Activated naive CD4-positive, alpha-beta T cell treated with anti-CD3 and anti-CD28 coated beads for 36 hours (primary cell): Measurements from ENCODE around the gene ALDOA. TPM values are rescaled to one million over a fixed set of nuclear protein-coding genes. Genes with fewer than 3 reads are reported as not detected.

ENCODE experiments used
- CTCF ChIA-PET: fragments of 350-600 bp; sonication (Branson Sonifier 250); formaldehyde crosslinking; loops from one replicate; lab custom pipeline; 2021; ENCODE audit warnings: antibody characterized with exemption; lab: Charles Lee
- DNase-seq: peaks from one replicate; pipeline ENCODE4 v3.0.0-alpha.2; 2020
- H3K27ac Mint-ChIP-seq: one replicate; pipeline ENCODE4 v1.8.0; 2021; ENCODE audit warnings: mild to moderate bottlenecking, mixed read lengths
- H3K27me3 Mint-ChIP-seq: one replicate; pipeline ENCODE4 v1.8.0; 2021; ENCODE audit warnings: low read depth, mixed read lengths
- H3K36me3 Mint-ChIP-seq: one replicate; pipeline ENCODE4 v1.8.0; 2021; ENCODE audit warnings: low read depth, mixed read lengths
- H3K4me1 Mint-ChIP-seq: one replicate; pipeline ENCODE4 v1.8.0; 2021; ENCODE audit warnings: low read depth, mixed read lengths
- H3K4me3 Mint-ChIP-seq: one replicate; pipeline ENCODE4 v1.8.0; 2021; ENCODE audit warnings: mild to moderate bottlenecking, moderate library complexity, mixed read lengths
- H3K9me3 Mint-ChIP-seq: one replicate; pipeline ENCODE4 v1.8.0; 2021; ENCODE audit warnings: mixed read lengths
- intact Hi-C: fragments of 100-400 bp; cut with micrococcal nuclease; formaldehyde crosslinking; loops from one replicate; pipeline ENCODE4 v1.15.1; 2023
- total RNA-seq, 2 experiments: library from RNA; stranded (reverse); gene quantifications; one replicate each; pipeline ENCODE4 v1.2.3, GENCODE V29; 2021

ALDOA gene
- total RNA-seq, 2 experiments from 2014 or later = 1,750 to 1,795 TPM

DNA sequence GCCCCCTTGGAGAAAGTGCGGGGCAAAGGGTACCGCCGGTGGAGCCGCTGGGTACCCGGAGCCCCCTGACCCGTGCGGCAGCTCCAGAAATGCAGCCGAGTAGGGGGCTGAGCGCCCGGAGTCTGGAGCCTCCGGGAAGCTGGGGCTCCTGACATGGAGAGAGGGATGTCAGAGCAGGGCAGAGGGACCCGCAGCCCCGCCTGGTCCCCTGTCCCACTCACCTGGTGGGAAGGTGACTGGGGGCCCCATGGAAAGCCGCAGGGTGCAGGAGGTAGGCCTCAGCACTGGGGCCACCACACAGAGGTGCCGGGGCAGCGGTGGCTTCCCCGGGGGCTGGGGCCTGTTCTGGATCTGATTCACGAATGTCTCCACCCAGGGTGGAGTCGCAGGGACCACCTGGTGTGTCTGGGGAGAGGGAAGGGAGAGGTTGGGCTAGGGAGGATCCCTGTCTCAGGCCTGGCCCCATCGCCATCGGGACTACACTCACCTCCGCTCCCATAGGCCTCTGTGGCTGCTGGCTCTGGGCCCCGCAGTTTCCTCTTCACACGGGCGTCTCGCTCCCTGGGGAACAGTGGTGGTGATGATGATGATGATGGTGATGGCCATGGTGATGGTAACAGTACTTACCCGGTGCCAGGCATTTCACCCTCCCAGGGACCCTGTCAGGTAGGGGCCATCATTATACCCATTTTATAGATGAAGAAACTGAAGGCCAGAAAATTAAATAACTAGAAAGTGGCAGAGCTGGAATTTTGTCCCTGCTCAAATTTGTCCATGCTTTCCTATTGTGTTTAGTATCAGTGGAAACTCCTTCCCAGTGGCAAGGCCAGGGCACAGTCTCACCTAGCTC lies 21.0 kb downstream of the ALDOA start:
- H3K4me1 Mint-ChIP-seq = peaks cover 21% of the 10 kb centered on the region
- H3K4me3 Mint-ChIP-seq = no peak overlapping the region
- peaks cover 21% of the 10 kb centered on the region for H3K36me3 Mint-ChIP-seq
- H3K27me3 Mint-ChIP-seq = no peaks in the 10 kb centered on the region
- intact Hi-C loops = no loop called here
- H3K9me3 Mint-ChIP-seq = no peaks in the 10 kb centered on the region
- H3K27ac Mint-ChIP-seq = no peak overlapping the region
- DNase-seq = no peak
- CTCF ChIA-PET = interaction anchor here (1.4 kb wide), 1 partner anchor 10 kb away, joined by 4 read pairs; no protein-coding TSS in a partner anchor

DNA sequence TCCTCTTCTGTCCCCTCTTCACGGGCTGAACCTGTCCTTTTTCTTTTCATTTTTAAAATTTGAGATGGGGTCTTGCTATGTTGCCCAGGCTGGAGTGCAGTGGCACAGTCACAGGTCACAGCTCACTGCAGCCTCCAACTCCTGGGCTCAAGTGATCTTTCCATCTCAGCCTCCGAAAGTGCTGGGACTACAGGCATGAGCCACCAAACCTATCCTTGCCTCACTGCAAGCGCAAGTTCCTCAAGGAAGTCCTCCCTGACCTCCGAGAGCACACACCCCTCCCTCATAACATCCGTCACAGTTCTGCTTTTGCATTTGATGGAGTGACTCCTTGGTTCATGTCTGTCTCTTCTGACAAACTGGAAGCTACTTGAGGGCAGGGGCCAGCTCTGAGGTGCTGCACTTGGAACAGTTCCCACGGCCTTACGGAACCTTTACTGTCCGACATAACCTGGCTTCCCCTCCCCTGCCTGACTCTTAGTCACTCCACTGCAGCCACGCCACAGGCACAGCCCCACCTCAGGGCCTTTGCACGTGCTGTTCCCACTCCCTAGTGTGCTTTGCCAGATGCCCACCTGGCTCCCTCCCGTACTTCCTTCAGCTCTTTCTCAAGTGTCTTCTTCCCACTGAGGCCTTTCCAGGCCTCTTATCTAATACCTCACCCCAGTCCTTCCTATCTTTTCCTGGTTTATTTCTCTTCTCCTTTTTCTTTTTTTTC lies 21.8 kb downstream of the ALDOA start:
- peak overlapping the region; percentile 66 for H3K27ac Mint-ChIP-seq
- H3K4me3 Mint-ChIP-seq = no peak overlapping the region
- peaks cover 26% of the 10 kb centered on the region for H3K4me1 Mint-ChIP-seq
- H3K36me3 Mint-ChIP-seq = peaks cover 16% of the 10 kb centered on the region
- no peaks in the 10 kb centered on the region for H3K27me3 Mint-ChIP-seq
- H3K9me3 Mint-ChIP-seq = no peaks in the 10 kb centered on the region
- CTCF ChIA-PET = interaction anchor here (0.8 to 1.4 kb wide), 2 partner anchors 10 to 44 kb away, joined by 4 read pairs; no protein-coding TSS in a partner anchor
- intact Hi-C loops = no loop called here
- no peak for DNase-seq

DNA sequence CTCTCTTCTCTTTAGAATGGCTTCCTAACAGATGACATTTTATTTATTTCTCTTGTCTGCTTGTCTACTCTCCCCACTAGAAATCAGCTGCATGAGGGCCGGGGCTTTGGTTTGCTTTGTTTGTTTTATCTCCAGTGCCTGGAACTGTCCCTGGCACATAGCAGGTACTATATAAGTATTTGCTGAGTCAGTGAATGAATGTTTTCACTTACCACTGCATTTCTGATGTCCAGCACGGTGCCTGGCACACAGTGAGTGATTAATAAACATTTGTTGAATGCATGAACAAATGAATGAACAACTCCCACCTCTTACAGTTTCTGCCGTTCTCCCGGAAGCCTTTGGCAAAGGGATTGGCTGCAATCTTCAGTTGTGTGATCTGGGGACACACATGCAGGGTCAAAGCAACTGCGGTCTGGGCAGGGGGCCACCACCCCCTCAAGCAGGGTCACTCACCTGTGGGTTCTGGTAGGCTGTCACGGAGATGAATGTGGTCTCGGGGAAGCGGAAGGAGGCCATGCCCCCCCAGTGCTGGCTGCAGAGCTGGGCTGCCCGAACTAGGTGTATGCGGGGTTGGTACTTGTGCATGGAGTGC lies 22.8 kb downstream of the ALDOA start:
- no peak overlapping the region for H3K27ac Mint-ChIP-seq

DNA sequence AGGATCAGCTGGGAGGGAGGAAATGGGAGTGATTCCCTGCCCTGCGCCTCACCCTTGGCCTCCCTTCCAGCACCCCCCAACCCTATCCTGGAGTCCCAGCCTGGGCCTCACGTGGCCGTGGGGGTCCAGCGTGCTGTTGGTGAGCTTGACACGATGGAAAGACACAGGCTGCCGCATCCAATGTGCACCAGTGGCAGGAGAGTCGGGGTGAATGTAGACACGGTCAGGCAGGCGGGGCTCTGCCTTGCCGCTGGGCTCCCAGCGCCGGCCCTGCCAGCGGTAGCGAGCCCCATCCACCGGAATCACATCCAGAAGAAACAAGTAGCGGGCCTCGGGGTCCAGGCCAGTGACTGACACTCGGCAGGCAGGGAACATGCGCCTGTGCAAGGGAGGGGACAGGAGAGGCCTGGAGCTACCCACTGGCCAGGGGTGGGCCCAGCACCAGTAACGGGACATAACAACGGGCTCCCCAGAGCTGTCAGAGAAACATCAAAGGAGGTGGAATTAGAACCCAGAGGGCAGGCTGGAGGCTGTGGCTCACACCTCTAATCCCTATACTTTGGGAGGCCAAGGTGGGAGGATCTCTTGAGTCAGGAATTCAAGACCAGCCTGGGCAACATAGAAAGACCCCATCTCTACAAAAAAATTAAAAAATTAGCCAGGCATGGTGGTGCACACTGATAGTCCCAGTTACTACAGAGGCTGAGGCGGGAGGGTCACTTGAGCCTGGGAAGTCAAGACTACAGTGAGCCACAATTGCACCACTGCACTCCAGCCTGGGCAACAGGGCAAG lies 23.5 kb downstream of the ALDOA start:
- DNase-seq = no peak
- intact Hi-C loops = no loop called here
- Mint-ChIP-seq H3K4me1 (peaks cover 37% of the 10 kb centered on the region), H3K36me3 (peaks cover 6% of the 10 kb centered on the region), H3K27me3 (no peaks in the 10 kb centered on the region), H3K27ac (peak overlapping the region; percentile 52), H3K4me3 (no peak overlapping the region), H3K9me3 (no peaks in the 10 kb centered on the region)
- CTCF ChIA-PET = interaction anchor here (0.5 to 1.1 kb wide), 3 partner anchors 28 to 320 kb away, joined by 3 read pairs; no protein-coding TSS in a partner anchor

More for the DNA sequence above, 22.8 kb downstream of the ALDOA start:
- peaks cover 34% of the 10 kb centered on the region for H3K4me1 Mint-ChIP-seq
- CTCF ChIA-PET = interaction anchor here (0.8 to 1.4 kb wide), 2 partner anchors 11 to 43 kb away, joined by 4 read pairs; no protein-coding TSS in a partner anchor
- H3K27me3 Mint-ChIP-seq = no peaks in the 10 kb centered on the region
- no peak for DNase-seq
- H3K4me3 Mint-ChIP-seq = no peak overlapping the region
- intact Hi-C loops = no loop called here
- no peaks in the 10 kb centered on the region for H3K9me3 Mint-ChIP-seq
- peaks cover 9% of the 10 kb centered on the region for H3K36me3 Mint-ChIP-seq

DNA sequence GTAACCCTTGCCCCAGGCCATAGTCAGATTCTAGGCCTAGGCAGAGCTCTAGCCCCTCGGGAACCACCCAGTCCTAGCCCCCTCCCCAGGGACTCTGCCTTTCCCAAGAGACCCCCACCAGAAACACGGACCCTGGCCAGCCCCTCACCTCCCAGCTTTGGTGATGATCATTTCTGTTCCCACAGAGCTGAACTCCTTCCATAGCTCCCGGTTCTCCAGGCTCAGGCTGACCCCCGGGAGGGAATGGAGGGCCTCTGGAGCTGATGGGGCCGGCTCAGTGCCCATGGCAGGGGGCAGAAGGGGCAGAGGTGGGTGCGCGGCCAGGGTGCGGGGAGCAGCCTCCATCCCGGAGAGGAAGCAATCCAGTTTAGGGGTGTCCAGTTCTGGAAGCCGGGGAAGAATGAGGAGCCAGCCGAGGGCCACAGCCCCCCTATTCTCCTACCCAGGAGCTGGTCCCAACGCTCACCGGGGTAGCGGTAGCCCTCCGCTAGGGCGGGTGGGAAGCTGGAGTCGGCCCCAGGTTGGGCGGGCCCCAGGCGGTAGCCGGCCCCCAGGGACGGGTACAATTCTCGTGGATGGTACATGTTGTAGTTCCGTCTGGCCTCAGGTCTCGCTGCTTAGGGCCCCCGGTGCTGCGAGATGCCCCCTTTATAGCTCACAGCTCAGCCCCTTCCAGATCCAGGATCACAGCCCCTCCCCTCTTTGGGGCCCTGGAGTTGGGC lies 25.2 kb downstream of the ALDOA start:
- no peak for DNase-seq
- peaks cover 6% of the 10 kb centered on the region for H3K36me3 Mint-ChIP-seq
- peaks cover 54% of the 10 kb centered on the region for H3K4me1 Mint-ChIP-seq
- H3K27me3 Mint-ChIP-seq = no peaks in the 10 kb centered on the region
- intact Hi-C loops = no loop called here
- peak overlapping the region; percentile 52 for H3K27ac Mint-ChIP-seq
- CTCF ChIA-PET = interaction anchor here (1.7 to 4.6 kb wide), 6 partner anchors 13 to 95 kb away, joined by 4 to 50 read pairs (median 16); partner anchors contain the start of genes ALDOA, GDPD3 and PPP4C
- peak overlapping the region; percentile 36 for H3K4me3 Mint-ChIP-seq
- no peaks in the 10 kb centered on the region for H3K9me3 Mint-ChIP-seq

DNA sequence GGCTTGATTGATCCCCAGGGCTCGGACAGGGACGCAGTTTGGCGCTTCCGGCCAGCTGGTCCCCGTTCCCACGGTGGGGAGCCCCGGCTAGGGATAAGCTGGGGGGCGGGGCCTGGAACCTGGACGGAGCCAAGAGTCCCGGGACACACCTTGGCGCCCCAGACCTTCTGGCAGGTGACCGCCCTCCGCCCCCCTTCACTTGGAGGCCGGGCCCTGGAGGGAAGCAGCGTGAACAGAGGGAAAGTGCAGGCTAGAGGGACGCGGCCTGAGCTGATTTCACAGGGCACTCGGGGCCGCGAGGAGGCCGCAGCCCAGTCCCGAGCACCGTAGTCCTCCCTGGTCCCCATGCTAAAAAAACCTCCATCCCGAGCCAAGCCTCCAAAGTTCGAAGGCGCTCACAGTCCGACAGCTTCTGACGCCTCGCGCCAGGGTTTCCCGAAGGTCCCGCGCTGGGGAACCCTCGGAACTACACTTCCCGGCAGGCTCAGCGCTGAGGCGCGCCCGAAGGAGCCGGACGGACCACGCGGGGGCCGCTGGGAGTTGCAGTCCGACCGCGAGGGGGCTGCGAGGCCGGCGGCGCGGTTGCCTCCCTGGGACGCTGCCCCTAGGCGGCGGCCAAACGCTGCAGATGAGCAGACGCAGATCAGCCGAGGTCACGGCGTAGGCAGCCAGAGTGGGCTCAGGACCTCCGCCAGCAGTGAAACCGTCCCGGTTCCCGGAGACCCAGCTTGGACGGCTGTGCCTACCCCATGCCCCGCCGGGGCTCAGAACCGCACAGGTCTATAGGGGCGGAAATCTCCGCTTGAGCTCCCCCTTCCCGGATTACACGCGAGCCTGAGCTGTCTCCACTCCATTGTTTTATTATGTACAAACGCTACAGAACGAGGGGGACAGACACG lies 26.2 kb downstream of the ALDOA start, which contains the start of gene TBX6:
Gene TBX6, minus strand, starts transcription at position 451 of the 899 bp plus-strand sequence. CDS start 731 bp downstream, outside the sequence.
- Mint-ChIP-seq H3K4me1 (peaks cover 54% of the 10 kb centered on the region), H3K27me3 (no peaks in the 10 kb centered on the region), H3K36me3 (peaks cover 10% of the 10 kb centered on the region), H3K27ac (peak within 1 kb of the TSS; percentile 95), H3K4me3 (peak within 1 kb of the TSS; percentile 86), H3K9me3 (peaks cover 3% of the 10 kb centered on the region)
- DNase-seq = peak; percentile 95
- intact Hi-C loops = loop anchor here (1.0 kb wide), 7 partner anchors 16 to 567 kb away; partner anchors contain the start of genes ALDOA, CORO1A, FBRS and PPP4C
- CTCF ChIA-PET = interaction anchor here (0.6 to 4.6 kb wide), 18 partner anchors 9 to 326 kb away, joined by 3 to 50 read pairs (median 5); partner anchors contain the start of genes ALDOA, CORO1A, GDPD3 and PPP4C

DNA sequence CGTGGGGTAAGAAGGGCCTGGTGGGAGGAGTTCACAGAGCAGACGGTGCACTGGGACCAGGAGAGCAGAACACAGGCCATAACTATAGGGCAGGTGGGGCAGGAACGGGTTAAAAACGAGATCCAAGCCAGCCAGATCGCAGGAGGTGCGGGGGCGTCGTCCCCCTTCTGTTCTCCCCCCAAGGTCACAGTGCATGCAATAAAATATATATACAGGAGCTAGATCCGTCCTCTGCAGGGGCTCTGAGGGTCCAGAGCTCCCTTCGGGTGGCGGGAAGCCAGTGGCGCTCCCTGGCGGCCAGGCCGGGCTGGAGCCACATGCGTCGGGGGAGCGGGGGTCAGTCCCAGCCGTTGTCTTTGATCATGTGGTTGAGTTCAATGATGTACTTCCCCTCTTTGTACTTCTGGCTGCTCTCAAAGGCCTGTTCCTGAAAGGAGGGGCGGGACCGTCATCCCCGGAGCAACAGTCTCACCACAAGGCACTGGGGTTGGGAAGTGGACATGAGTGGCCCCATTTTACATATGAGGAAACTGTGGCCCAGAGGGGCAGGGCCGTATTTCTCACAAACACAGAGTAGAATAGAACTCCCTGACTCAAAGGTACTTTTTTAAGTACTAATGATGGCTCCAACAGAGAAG lies 26.9 kb downstream of the ALDOA start:
- Mint-ChIP-seq H3K27me3 (no peaks in the 10 kb centered on the region), H3K9me3 (peaks cover 11% of the 10 kb centered on the region), H3K27ac (peak overlapping the region; percentile 95), H3K36me3 (peaks cover 14% of the 10 kb centered on the region), H3K4me1 (peaks cover 54% of the 10 kb centered on the region), H3K4me3 (peak overlapping the region; percentile 86)
- intact Hi-C loops = loop anchor here (1.0 kb wide), 7 partner anchors 17 to 566 kb away; partner anchors contain the start of genes ALDOA, CORO1A, FBRS and PPP4C
- DNase-seq = peak; percentile 92
- CTCF ChIA-PET = interaction anchor here (0.6 to 4.6 kb wide), 19 partner anchors 8 to 325 kb away, joined by 3 to 50 read pairs (median 5); partner anchors contain the start of genes ALDOA, CORO1A, GDPD3 and PPP4C

DNA sequence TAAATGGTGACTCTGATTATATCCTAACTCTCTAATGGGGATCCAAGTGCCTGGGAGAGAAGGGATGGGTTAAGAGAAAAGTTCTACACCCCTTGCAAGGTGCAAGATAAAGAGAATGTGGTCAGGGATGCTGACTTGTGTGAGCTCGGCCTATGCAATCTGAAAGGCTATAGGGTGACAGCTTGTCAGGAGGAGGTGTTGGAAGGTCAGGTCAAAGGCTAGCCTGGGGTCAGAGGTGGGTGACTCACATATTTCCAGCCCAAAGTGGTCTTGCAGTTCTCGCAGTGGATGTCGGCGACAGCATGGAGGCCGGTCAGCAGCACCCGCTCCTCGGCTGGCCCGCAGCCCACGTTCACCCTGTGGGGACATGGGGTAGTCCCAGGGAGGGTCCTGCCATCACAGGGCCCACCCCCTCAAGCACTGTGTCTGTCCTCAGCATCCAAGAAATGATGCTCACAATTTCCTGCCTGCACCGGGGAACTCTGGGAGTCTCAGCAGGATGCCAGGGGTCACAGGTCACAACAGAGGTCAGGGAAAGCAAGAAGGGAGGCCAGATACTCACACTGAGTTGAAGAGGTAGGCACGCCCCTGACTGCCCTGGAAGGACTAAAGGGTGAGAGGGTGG lies 29.1 kb downstream of the ALDOA start:
- H3K27me3 Mint-ChIP-seq = no peaks in the 10 kb centered on the region
- intact Hi-C loops = no loop called here
- CTCF ChIA-PET = no interaction called here

More for the DNA sequence above, 29.1 kb downstream of the ALDOA start:
- Mint-ChIP-seq H3K27ac (peak overlapping the region; percentile 87), H3K36me3 (peaks cover 20% of the 10 kb centered on the region), H3K9me3 (peaks cover 25% of the 10 kb centered on the region), H3K4me1 (peaks cover 46% of the 10 kb centered on the region), H3K4me3 (peak overlapping the region; percentile 84)
- peak; percentile 41 for DNase-seq
